HUDEP-2 (cell line): ENCODE measurements around the gene TRPM5.
"Not testable (repeated sequence)": the region's sequence is repeated elsewhere in the genome, so short reads cannot be mapped to it uniquely, and the experiment has no call there.

Experiments used
- DNase-seq, 76 experiments: peaks; one replicate each; lab custom pipeline; 2025; ENCODE audit not compliant: unreplicated experiment in 76 of 76; lab: John Stamatoyannopoulos, UW

TRPM5 gene, protein sequence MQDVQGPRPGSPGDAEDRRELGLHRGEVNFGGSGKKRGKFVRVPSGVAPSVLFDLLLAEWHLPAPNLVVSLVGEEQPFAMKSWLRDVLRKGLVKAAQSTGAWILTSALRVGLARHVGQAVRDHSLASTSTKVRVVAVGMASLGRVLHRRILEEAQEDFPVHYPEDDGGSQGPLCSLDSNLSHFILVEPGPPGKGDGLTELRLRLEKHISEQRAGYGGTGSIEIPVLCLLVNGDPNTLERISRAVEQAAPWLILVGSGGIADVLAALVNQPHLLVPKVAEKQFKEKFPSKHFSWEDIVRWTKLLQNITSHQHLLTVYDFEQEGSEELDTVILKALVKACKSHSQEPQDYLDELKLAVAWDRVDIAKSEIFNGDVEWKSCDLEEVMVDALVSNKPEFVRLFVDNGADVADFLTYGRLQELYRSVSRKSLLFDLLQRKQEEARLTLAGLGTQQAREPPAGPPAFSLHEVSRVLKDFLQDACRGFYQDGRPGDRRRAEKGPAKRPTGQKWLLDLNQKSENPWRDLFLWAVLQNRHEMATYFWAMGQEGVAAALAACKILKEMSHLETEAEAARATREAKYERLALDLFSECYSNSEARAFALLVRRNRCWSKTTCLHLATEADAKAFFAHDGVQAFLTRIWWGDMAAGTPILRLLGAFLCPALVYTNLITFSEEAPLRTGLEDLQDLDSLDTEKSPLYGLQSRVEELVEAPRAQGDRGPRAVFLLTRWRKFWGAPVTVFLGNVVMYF (N-terminal part only)

DNA sequence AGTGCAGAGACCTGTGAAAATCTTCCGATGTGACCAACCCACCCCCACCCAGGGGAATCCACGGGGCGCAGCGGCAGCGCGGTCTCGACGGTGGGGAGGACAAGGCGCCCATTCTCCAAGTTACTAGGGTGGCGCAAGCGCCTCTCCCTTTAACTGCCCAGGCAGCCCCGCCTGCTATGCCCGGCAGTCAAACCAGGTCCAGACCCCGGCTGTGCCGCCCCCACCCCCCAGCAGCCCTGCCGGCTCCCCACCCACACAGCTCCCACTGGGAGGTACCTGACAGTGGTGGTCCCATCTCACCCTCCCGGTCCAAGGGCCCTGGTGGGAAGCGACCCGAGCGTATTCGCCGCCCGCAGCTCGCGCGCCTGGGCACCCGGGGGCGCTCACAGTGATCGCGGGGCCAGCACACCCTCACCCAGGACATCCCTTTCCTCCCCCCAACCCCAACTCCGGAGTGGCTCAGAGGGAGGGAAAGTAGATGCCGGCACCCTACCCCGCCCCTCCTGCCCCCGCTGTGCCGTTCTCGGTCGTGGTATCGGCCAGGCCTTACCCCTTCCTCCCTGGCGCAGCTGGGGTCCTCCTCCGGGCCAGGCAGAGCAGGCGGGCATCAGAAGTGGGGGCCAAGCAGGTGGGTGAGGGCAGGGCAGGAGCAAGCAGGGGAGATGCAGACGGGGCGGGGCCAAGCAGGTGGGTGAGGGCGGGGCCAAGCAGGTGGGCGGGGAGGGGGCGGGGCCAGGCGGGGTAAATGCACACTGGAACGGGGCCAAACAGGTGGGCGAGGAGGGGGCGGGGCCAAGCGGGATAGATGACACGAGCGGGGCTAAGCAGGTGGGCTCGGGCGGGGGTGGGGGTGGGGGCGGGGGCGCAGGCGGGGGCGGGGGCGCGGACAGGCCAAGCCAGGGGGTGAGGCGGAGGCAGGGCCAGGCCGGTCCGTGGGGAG lies at the start of gene TRPM5:
Gene TRPM5 (minus strand): TSS at position 634 of the 940 bp plus-strand sequence. CDS start 21,478 bp downstream, outside the sequence.
- peak in 11 of 76 experiments; percentile 13 to 68 (median 37) for DNase-seq

DNA sequence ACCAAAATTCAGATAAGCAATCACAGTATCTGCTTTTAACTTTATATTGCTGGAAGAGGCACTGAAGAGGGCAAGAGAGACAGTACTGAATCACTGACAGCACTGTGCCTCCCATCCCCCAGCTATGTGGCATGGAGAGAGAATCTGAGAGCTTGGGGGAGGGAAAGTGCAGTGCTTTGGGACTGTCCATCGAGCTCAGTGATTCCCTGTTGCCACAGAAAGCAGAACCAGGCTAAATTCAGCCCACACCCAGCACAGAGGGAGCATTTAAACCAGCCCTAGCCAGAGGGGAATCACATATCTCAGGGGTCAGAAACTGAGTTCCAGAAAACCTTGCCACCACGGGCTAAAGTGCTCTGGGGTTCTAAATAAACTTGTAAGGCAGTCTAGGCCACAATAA lies 44.8 kb upstream of the TRPM5 start:
- DNase-seq = no peak

DNA sequence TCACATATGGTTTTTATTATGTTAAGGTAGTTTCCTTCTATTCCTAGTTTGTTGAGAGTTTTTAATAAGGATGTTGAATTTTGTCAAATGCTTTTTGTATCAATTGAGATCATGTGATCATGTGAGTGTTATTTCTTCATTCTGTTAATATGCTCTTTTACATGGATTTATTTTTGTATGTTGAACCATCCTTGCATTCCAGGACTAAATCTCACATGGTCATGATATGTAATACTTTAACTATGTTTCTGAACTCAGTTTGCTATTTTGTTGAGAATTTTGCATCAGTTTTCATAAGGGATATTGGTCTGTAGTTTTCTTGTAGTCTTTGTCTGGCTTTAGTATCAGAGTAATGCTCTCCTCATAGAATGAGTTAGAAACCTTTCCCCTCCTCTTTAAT lies 43.7 kb upstream of the TRPM5 start:
- no peak for DNase-seq

- no peak for DNase-seq
Observed at GRCh38 chr11:2484576-2485125, 40.3 kb upstream of the TRPM5 start.

GRCh38 chr11:2483426-2483825 lies 39.1 kb upstream of the TRPM5 start:
- no peak for DNase-seq

DNA sequence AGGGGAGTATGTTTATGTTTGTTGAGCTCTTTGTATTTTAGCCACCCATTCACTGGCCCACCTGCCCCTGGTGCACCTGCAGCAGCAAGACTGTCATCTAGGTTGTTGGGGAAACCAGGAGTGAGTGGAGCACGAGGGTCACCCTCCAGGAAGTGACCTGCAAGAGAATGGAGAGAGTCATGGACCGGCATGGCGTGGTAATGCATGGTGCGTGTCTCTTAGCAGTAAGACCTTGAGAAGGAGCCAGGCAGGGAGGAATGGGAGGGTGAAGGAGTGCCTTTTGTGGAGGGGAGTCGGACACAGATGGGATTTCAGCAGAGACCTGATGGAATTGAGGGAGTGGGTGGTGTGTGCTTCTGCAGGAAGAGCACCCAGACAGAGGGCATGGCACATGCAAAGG lies 38.4 kb upstream of the TRPM5 start:
- no peak for DNase-seq

DNA sequence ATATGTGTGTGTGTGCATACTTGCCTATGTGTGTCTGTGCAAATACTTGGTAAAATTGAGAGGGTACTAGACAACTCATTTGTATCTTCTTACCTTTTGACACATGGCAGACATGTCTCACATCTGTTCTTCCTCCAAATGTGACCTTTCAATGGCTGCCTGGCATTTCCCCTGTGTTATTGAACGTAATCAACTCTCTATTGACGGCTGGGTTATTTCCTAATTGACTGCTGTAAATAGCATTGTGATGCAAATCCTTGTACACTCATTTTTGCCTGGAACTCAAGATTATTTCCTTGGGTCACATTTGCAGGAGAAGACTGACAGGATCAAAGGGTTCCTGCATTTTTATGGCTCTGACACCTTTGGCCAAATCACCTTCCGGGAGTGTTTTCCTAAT lies 37.9 kb upstream of the TRPM5 start:
- DNase-seq = no peak

DNA sequence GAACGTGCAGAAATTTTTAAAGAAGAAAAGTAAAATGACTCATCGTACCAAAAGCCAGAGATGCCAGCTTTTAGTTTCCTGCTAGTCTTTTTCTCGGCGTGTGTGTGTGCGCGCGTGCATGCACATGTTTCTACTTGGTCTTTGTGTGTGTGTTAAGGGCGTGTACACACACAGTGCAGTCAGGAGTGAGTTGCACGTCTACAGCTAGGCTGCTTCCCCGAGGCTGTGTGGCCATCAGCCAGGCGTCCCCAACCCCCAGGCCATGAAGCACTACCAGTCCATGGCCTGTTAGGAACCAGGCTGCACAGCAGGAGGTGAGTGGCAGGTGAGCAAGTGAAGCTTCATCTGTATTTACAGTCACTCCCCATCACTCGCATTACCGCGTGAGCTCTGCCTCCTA lies 36.9 kb upstream of the TRPM5 start:
- no peak for DNase-seq

GRCh38 chr11:2480874-2481220 lies 36.5 kb upstream of the TRPM5 start:
- DNase-seq = no peak

DNA sequence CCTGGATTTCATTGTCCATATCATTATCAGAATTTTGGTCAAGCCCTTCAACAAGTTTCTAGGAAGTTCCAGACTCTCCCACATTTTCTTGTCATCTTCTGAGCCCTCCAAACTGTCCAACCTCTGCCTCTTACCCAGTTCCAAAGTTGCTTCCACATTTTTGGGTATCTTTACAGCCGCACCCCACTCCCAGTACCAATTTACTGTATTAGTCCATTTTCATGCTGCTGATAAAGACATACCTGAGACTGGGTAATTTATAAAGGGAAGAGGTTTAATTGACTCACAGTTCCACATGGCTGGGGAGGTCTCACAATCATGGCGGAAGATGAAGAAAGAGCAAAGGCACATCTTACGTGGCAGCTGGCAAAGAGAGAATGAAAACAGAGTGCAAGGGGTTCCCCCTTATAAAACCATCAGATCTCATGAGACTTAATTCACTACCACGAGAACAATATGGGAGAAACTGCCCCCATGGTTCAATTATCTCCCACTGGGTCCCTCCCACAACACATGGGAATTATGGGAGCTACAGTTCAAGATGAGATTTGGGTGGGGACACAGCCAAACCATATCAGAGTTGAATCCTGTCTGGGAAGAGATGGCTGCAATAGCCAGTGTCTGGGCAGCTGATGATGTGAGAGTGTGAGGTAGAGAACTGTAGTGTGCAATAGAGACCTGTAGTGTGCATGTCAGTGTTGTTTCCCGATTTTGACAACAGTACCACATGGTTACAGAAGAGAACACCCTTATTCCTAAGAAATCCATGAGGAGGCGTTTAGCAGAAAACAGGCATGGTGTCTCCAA lies 36.0 kb upstream of the TRPM5 start:
- not testable (repeated sequence) for DNase-seq

DNA sequence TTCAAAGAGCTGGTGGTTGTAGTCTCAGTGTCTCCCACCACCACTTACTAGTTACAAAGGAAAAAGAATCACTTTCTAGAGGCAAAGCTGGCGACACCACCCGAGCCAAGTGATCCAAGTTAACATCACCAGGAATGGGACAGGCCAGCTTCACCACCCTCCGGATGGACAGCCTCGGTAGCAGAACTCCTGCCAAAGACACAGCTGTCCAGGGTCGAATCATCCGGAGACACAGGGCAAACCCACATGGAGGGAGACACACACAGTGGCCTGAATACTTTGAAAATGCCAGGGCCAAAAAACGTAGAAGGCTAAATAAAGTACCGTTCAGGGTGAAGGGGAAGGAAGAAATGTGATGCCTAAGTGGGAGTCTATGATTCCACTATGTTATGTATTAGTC lies 33.6 kb upstream of the TRPM5 start:
- no peak for DNase-seq

- no peak for DNase-seq
Observed at GRCh38 chr11:2477254-2477653, 32.9 kb upstream of the TRPM5 start.

- DNase-seq = no peak
Observed at GRCh38 chr11:2475136-2475918, 31.0 kb upstream of the TRPM5 start.

DNA sequence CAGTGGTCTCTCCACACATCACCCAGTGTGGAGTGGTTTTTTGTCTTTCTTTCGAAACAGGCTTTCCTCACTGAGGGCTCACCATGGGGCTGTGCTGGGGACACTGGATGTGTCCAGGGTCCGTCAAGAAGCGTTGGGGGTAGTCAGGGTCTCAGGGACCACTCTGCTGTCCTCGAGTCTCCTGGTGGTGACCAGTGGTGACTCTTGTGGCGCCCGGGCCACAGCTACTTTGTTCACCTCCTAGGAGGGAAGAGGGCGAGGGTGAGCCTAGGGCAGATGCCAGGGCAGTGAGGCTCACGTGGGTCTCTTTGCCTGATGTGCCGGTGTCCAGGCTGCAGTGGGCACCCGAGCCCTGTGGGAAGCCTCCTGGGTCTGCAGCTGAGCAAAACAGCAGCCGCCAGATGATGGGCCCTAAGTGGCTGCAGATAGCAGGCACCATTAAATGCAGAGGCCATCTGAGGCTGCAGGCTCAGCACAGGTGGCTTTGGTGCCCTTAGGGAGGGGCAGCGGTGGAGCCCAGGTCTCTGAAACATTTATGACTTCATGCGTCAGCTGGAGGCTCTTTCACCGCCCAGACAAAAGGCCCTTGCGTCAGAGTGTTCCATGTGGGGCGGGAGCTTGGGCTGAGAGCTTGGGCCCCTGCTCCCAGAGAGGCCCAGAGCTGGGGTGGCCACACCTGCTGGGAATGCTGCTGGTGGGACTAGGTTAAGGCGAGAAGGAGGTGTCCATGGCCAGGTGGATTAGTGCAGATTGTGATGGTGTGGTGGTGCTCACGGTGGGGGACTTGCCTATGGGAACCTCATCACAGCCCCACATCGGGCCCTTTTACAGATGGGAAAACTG lies 30.0 kb upstream of the TRPM5 start:
- DNase-seq = no peak

- no peak for DNase-seq
Observed at GRCh38 chr11:2473361-2474058, 29.2 kb upstream of the TRPM5 start.

DNA sequence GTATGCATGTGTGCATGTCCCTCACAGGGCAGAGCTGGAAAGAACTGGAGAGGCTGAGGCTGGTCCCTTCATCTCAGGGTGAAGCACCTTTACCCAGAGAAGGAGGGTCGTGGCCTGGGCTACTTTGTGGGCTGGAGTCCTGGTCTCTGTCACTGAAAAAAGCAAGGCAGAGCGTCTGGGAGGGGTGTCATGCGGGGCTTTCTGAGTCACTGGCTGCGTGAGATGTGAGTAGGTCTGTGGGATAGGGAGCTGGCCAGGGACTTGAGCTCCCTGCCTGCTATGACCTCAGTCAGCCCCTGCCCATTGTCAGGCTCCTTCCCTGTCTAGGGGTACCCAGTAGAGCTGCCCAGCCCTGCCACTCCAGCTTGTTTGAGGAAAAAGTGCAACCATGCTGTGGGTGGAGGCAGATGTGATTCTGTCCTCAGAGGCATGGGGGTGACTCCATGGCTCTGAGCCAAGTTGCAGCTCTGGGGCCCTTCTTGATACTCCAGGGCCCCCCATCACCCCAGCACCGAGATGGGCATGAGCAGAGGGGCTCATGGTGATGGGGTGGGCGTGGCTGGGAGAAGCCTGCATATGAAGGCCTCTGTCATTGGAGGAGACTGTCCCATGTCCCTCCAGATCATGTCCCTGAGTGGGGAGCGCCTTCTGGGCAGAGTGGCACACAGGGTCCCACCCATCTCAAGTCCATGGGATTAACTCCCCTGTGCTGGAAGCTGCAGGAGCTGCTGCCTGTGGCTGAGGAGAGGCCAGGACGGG lies 28.3 kb upstream of the TRPM5 start:
- no peak for DNase-seq

- no peak for DNase-seq
Observed at GRCh38 chr11:2471804-2472096, 27.4 kb upstream of the TRPM5 start.
